ENCODE data around the gene MACROD2.

MACROD2 gene

GRCh38 chr20:16081421-16081820 is 2086.1 kb downstream of the MACROD2 start:
- no peak for DNase-seq

GRCh38 chr20:16082051-16082550 is 2086.8 kb downstream of the MACROD2 start:
- DNase-seq, result no peak

GRCh38 chr20:16083639-16084280 is 2088.4 kb downstream of the MACROD2 start:
- DNase-seq, result no peak

- DNase-seq, result no peak
These were observed 2099.9 kb downstream of the MACROD2 start for GRCh38 chr20:16095226-16095625.

GRCh38 chr20:16096756-16097326 is 2101.5 kb downstream of the MACROD2 start:
- DNase-seq, result no peak

- no peak for DNase-seq
These were observed 2102.5 kb downstream of the MACROD2 start for GRCh38 chr20:16097788-16098187.

GRCh38 chr20:16098890-16099639 is 2103.7 kb downstream of the MACROD2 start:
- no peak for DNase-seq

- no peak for DNase-seq
These were observed 2104.8 kb downstream of the MACROD2 start for GRCh38 chr20:16100111-16100510.

- no peak for DNase-seq
These were observed 2105.5 kb downstream of the MACROD2 start for GRCh38 chr20:16100767-16101166.

All from HCEC 1CT (cell line).